ENCODE data around the gene CAMK2D.
A peak's percentile ranks its signal among the peaks of the same experiment; 100 is the strongest.

CAMK2D gene

GRCh38 chr4:113637823-113638561, 123.5 kb downstream of the CAMK2D start:
- DNase-seq (ENCODE audit: low read depth) = no peak

GRCh38 chr4:113637363-113637762, 124.2 kb downstream of the CAMK2D start:
- no peak for DNase-seq (ENCODE audit: low read depth)

GRCh38 chr4:113636877-113637276, 124.7 kb downstream of the CAMK2D start:
- no peak for DNase-seq (ENCODE audit: low read depth)

- DNase-seq (ENCODE audit: low read depth) = no peak
Measured at GRCh38 chr4:113636438-113636818, 125.1 kb downstream of the CAMK2D start.

- DNase-seq (ENCODE audit: low read depth) = peak; percentile 20
Measured at GRCh38 chr4:113635739-113636437, 125.7 kb downstream of the CAMK2D start.

GRCh38 chr4:113634081-113634969, 127.2 kb downstream of the CAMK2D start:
- DNase-seq (ENCODE audit: low read depth) = no peak

GRCh38 chr4:113633467-113633866, 128.1 kb downstream of the CAMK2D start:
- no peak for DNase-seq (ENCODE audit: low read depth)

GRCh38 chr4:113628711-113629110, 132.8 kb downstream of the CAMK2D start:
- DNase-seq (ENCODE audit: low read depth) = no peak

- no peak for DNase-seq (ENCODE audit: low read depth)
Measured at GRCh38 chr4:113627321-113627720, 134.2 kb downstream of the CAMK2D start.

- DNase-seq (ENCODE audit: low read depth) = no peak
Measured at GRCh38 chr4:113625902-113626301, 135.6 kb downstream of the CAMK2D start.

GRCh38 chr4:113623274-113623894, 138.2 kb downstream of the CAMK2D start:
- no peak for DNase-seq (ENCODE audit: low read depth)

GRCh38 chr4:113621633-113622032, 139.9 kb downstream of the CAMK2D start:
- DNase-seq (ENCODE audit: low read depth) = no peak

- no peak for DNase-seq (ENCODE audit: low read depth)
Measured at GRCh38 chr4:113620032-113620431, 141.5 kb downstream of the CAMK2D start.

- no peak for DNase-seq (ENCODE audit: low read depth)
Measured at GRCh38 chr4:113619526-113619925, 142.0 kb downstream of the CAMK2D start.

GRCh38 chr4:113618205-113618604, 143.3 kb downstream of the CAMK2D start:
- DNase-seq (ENCODE audit: low read depth) = no peak

- no peak for DNase-seq (ENCODE audit: low read depth)
Measured at GRCh38 chr4:113617195-113617594, 144.3 kb downstream of the CAMK2D start.

GRCh38 chr4:113616443-113616842, 145.1 kb downstream of the CAMK2D start:
- DNase-seq (ENCODE audit: low read depth) = no peak

- no peak for DNase-seq (ENCODE audit: low read depth)
Measured at GRCh38 chr4:113614414-113614813, 147.1 kb downstream of the CAMK2D start.

GRCh38 chr4:113613503-113613902, 148.0 kb downstream of the CAMK2D start:
- DNase-seq (ENCODE audit: low read depth) = no peak

GRCh38 chr4:113610537-113610936, 151.0 kb downstream of the CAMK2D start:
- DNase-seq (ENCODE audit: low read depth) = no peak

- no peak for DNase-seq (ENCODE audit: low read depth)
Measured at GRCh38 chr4:113607998-113608397, 153.5 kb downstream of the CAMK2D start.

- DNase-seq (ENCODE audit: low read depth) = no peak
Measured at GRCh38 chr4:113607147-113607720, 154.3 kb downstream of the CAMK2D start.

Measured in fibroblast of the conjunctiva (primary cell).